ENCODE data around the gene URI1.
"Not testable (repeated sequence)": the region's sequence is repeated elsewhere in the genome, so short reads cannot be mapped to it uniquely, and the experiment has no call there.

DNA sequence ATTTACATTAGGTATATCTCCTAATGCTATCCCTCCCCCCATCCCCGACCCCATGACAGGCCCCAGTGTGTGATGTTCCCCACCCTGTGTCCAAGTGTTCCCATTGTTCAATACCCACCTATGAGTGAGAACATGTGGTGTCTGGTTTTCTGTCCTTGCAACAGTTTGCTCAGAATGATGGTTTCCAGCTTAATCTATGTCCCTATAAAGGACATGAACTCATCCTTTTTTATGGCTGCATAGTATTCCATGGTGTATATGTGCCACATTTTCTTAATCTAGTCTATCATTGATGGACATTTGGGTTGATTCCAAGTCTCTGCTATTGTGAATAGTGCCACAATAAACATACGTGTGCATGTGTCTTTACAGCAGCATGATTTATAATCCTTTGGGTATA is 26.2 kb upstream of the URI1 start:
- TF ChIP-seq, protein P1, sequence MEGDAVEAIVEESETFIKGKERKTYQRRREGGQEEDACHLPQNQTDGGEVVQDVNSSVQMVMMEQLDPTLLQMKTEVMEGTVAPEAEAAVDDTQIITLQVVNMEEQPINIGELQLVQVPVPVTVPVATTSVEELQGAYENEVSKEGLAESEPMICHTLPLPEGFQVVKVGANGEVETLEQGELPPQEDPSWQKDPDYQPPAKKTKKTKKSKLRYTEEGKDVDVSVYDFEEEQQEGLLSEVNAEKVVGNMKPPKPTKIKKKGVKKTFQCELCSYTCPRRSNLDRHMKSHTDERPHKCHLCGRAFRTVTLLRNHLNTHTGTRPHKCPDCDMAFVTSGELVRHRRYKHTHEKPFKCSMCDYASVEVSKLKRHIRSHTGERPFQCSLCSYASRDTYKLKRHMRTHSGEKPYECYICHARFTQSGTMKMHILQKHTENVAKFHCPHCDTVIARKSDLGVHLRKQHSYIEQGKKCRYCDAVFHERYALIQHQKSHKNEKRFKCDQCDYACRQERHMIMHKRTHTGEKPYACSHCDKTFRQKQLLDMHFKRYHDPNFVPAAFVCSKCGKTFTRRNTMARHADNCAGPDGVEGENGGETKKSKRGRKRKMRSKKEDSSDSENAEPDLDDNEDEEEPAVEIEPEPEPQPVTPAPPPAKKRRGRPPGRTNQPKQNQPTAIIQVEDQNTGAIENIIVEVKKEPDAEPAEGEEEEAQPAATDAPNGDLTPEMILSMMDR (IDR thresholded peaks at IDR 0.05; ENCODE audit: low read length), result not testable (repeated sequence)
- TF ChIP-seq EZH2 (IDR thresholded peaks at IDR 0.05; ENCODE audit: borderline replicate concordance, low read length), result not testable (repeated sequence)
